HCT116 (cell line): ENCODE measurements around the gene THOC2. TPM values are rescaled to one million over a fixed set of nuclear protein-coding genes. Genes with fewer than 3 reads are reported as not detected.

ENCODE experiments used
- ATAC-seq: fragments of 200-7000 bp; cut with Tn5 transposase; 2 replicates; pipeline ENCODE4 v1.9.1; 2020; ENCODE audit warnings: mild to moderate bottlenecking, moderate library complexity
- BruUV-seq: library from RNA; stranded (reverse); fragments of 400-500 nt; replicated peaks from 2 replicates; lab custom pipeline; 2021; lab: Mats Ljungman, UMichigan
- CTCF ChIA-PET: fragments of 300-600 bp; sonication (Branson Sonifier 250); formaldehyde crosslinking; loops from one replicate; lab custom pipeline; 2021; ENCODE audit warnings: antibody characterized with exemption; lab: Charles Lee
- POLR2A ChIA-PET: fragments of 300-600, 350-600 bp; sonication (Branson Sonifier 250); formaldehyde crosslinking; loops from one replicate; lab custom pipeline; 2021; ENCODE audit warnings: antibody characterized with exemption; lab: Charles Lee
- RAD21 ChIA-PET, 2 experiments: fragments of 300-600 bp; sonication (Branson Sonifier 250); formaldehyde crosslinking; loops; one replicate each; lab custom pipeline; 2023; ENCODE audit warnings: low total read pairs in 2 of 2; ENCODE audit not compliant: uncharacterized antibody in 2 of 2, unreplicated experiment in 2 of 2, low non-redundant PET in 1 of 2; lab: Charles Lee
- DNase-seq: peaks from one replicate; pipeline ENCODE4 v3.0.0-alpha.2; 2010; ENCODE audit warnings: low read depth, low spot score
- H2AFZ ChIP-seq: fragments of 200-600 bp; shearing (Covaris generic), sonication (generic); 2 replicates; pipeline ENCODE4 v1.6.1; 2017; ENCODE audit warnings: low read depth, mixed run types, mixed read lengths, antibody characterized with exemption, low read length; ENCODE audit not compliant: poor library complexity, severe bottlenecking
- H3K27ac ChIP-seq: 2 replicates; pipeline ENCODE4 v1.5.1; 2012; ENCODE audit warnings: low read depth, low read length
- H3K27me3 ChIP-seq: fragments of 200-600 bp; sonication (generic); 2 replicates; pipeline ENCODE4 v1.6.1; 2016; ENCODE audit warnings: mixed run types, low read length, mixed read lengths; ENCODE audit not compliant: insufficient read depth
- H3K36me3 ChIP-seq, 2 experiments: fragments of 200-500 bp in 1 of 2; fragments of 200-600 bp in 1 of 2; sonication (Bioruptor generic) in 1 of 2; sonication (generic) in 1 of 2; 2 replicates each; pipeline versions ENCODE4 v1.5.1 to v1.6.1; 2014 to 2016; ENCODE audit warnings: low read length in 2 of 2, inconsistent platforms in 1 of 2, mixed read lengths in 1 of 2, mixed run types in 1 of 2; ENCODE audit not compliant: insufficient read depth in 2 of 2, control insufficient read depth in 1 of 2
- H3K4me1 ChIP-seq, 2 experiments: fragments of 200-600 bp in 1 of 2; sonication (generic) in 1 of 2; 2 replicates each; pipeline versions ENCODE4 v1.5.1 to v1.6.1; 2012 to 2017; ENCODE audit warnings: low read length in 2 of 2, inconsistent platforms in 1 of 2, mild to moderate bottlenecking in 1 of 2, mixed read lengths in 1 of 2, mixed run types in 1 of 2, moderate library complexity in 1 of 2; ENCODE audit not compliant: insufficient read depth in 2 of 2, control insufficient read depth in 1 of 2
- H3K4me2 ChIP-seq: fragments of 200-600 bp; sonication (generic); 2 replicates; pipeline ENCODE4 v1.6.1; 2017; ENCODE audit warnings: mixed run types, low read length, mixed read lengths
- H3K4me3 ChIP-seq, 2 experiments: fragments of 200-600 bp in 1 of 2; sonication (generic) in 1 of 2; replicated peaks in 1 of 2; 2 replicates each; pipeline ENCODE4 v1.5.1; 2011 to 2016; ENCODE audit warnings: low read length in 2 of 2, control low read depth in 1 of 2, low read depth in 1 of 2, mild to moderate bottlenecking in 1 of 2, mixed read lengths in 1 of 2, mixed run types in 1 of 2
- H3K79me2 ChIP-seq: fragments of 200-600 bp; sonication (generic); 2 replicates; pipeline ENCODE4 v1.6.1; 2017; ENCODE audit warnings: mild to moderate bottlenecking, mixed run types, low read length, moderate library complexity, mixed read lengths; ENCODE audit not compliant: insufficient read depth
- H3K9ac ChIP-seq: fragments of 200-600 bp; sonication (generic); 2 replicates; pipeline ENCODE4 v1.6.1; 2016; ENCODE audit warnings: low read length, mixed read lengths
- H3K9me2 ChIP-seq: fragments of 200-600 bp; sonication (generic), shearing (Covaris generic); 2 replicates; pipeline ENCODE4 v1.6.1; 2017; ENCODE audit warnings: mixed run types, mild to moderate bottlenecking, moderate library complexity; ENCODE audit not compliant: insufficient read depth
- H3K9me3 ChIP-seq, 2 experiments: fragments of 200-500 bp in 1 of 2; fragments of 200-600 bp in 1 of 2; sonication (Bioruptor generic) in 1 of 2; sonication (generic) in 1 of 2; 2 replicates each; pipeline ENCODE4 v1.6.1; 2014 to 2017; ENCODE audit warnings: low read length in 2 of 2, mixed read lengths in 2 of 2, inconsistent platforms in 1 of 2, low read depth in 1 of 2, mild to moderate bottlenecking in 1 of 2, mixed run types in 1 of 2, moderate library complexity in 1 of 2; ENCODE audit not compliant: control insufficient read depth in 1 of 2, insufficient read depth in 1 of 2
- H4K20me1 ChIP-seq: fragments of 200-600 bp; sonication (generic), shearing (Covaris generic); 2 replicates; pipeline ENCODE4 v1.6.1; 2017; ENCODE audit warnings: mixed run types, mild to moderate bottlenecking, moderate library complexity; ENCODE audit not compliant: insufficient read depth
- CBX3 ChIP-seq: IDR thresholded peaks from 2 replicates; pipeline ENCODE4 v1.6.1; 2012; ENCODE audit warnings: low read depth
- CEBPB ChIP-seq: IDR thresholded peaks from 2 replicates; pipeline ENCODE4 v1.6.1; 2012; ENCODE audit warnings: low read depth
- EGR1 ChIP-seq: IDR thresholded peaks from 2 replicates; pipeline ENCODE4 v1.6.1; 2012; ENCODE audit warnings: low read depth
- ELF1 ChIP-seq: IDR thresholded peaks from 2 replicates; pipeline ENCODE4 v1.6.1; 2012; ENCODE audit warnings: low read depth, borderline replicate concordance
- EZH2 ChIP-seq: fragments of 200-600 bp; sonication (generic); IDR thresholded peaks from 2 replicates; pipeline ENCODE4 v1.6.1; 2017; ENCODE audit warnings: antibody characterized with exemption, mixed run types
- EZH2phosphoT487 ChIP-seq: fragments of 200-600 bp; IDR thresholded peaks from 2 replicates; pipeline ENCODE4 v1.6.1; 2018; ENCODE audit warnings: antibody characterized with exemption, borderline replicate concordance
- JUND ChIP-seq: IDR thresholded peaks from 2 replicates; pipeline ENCODE4 v1.6.1; 2012
- POLR2A ChIP-seq: IDR thresholded peaks from 2 replicates; pipeline ENCODE4 v1.7.0; 2011; ENCODE audit warnings: borderline replicate concordance; ENCODE audit not compliant: insufficient read depth, insufficient read length; ENCODE audit errors: extremely low read depth
- POLR2AphosphoS5 ChIP-seq: IDR thresholded peaks from 2 replicates; pipeline ENCODE4 v1.6.1; 2011; ENCODE audit warnings: mild to moderate bottlenecking, low read depth, low read length, moderate library complexity
- SP1 ChIP-seq: IDR thresholded peaks from 2 replicates; pipeline ENCODE4 v1.6.1; 2012; ENCODE audit warnings: low read depth
- SRF ChIP-seq: IDR thresholded peaks from 2 replicates; pipeline ENCODE4 v1.6.1; 2012; ENCODE audit warnings: low read depth
- ZFX ChIP-seq: fragments of 450-650 bp; IDR thresholded peaks from 2 replicates; pipeline ENCODE4 v1.6.1; 2017
- intact Hi-C: fragments of 100-400 bp; cut with micrococcal nuclease; formaldehyde crosslinking; loops from 2 replicates; pipeline ENCODE4 v1.10.0; 2022
- total RNA-seq: library from RNA; stranded (reverse); gene quantifications from one replicate; pipeline ENCODE4 v1.2.1, GENCODE V29; 2021; ENCODE audit not compliant: unreplicated experiment
- TF ChIP-seq, protein P1 (sequence below): IDR thresholded peaks from 2 replicates; pipeline ENCODE4 v1.6.1; 2011; ENCODE audit warnings: mild to moderate bottlenecking, low read length, moderate library complexity; ENCODE audit not compliant: insufficient replicate concordance; ENCODE audit errors: extremely low read depth
- TF ChIP-seq, protein P2 (sequence below): IDR thresholded peaks from 2 replicates; pipeline ENCODE4 v1.6.1; 2012; ENCODE audit warnings: low read depth
- TF ChIP-seq, protein P3 (sequence below): IDR thresholded peaks from 2 replicates; pipeline ENCODE4 v1.6.1; 2012

The THOC2 gene
- total RNA-seq, 1 experiment from 2014 or later = 85.3 TPM

DNA sequence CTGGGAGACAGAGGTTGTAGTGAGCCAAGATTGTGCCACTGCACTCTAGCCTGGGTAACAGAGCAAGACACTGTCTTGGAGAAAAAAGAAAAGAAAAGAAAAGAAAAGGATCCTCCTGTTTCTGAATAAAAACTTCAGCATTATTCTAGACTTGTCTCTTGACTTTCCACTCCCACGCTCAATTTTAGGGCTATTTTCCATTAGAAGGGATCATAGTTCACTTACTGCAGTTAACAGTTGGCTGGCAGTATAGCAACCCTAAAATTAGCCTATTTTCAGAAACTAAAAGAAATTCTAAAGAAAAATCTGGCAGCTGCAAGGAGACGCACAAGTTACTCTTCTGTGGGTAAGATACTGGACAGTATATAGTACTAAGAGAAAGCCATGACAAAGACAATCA is 28.1 kb downstream of the THOC2 start:
- no peaks in the 10 kb centered on the region; the same call in 1 of the 2 replicates for H4K20me1 ChIP-seq
- POLR2A ChIA-PET = no interaction called here
- H3K9ac ChIP-seq = no peak overlapping the region
- no TSS peak for BruUV-seq
- no peaks in the 10 kb centered on the region for H3K27me3 ChIP-seq
- H3K36me3 ChIP-seq = no peaks in the 10 kb centered on the region
- H2AFZ ChIP-seq = no peak overlapping the region
- intact Hi-C loops = no loop called here
- H3K9me3 ChIP-seq = no peaks in the 10 kb centered on the region
- TF ChIP-seq, protein P1, sequence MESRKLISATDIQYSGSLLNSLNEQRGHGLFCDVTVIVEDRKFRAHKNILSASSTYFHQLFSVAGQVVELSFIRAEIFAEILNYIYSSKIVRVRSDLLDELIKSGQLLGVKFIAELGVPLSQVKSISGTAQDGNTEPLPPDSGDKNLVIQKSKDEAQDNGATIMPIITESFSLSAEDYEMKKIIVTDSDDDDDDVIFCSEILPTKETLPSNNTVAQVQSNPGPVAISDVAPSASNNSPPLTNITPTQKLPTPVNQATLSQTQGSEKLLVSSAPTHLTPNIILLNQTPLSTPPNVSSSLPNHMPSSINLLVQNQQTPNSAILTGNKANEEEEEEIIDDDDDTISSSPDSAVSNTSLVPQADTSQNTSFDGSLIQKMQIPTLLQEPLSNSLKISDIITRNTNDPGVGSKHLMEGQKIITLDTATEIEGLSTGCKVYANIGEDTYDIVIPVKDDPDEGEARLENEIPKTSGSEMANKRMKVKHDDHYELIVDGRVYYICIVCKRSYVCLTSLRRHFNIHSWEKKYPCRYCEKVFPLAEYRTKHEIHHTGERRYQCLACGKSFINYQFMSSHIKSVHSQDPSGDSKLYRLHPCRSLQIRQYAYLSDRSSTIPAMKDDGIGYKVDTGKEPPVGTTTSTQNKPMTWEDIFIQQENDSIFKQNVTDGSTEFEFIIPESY = no peak
- TF ChIP-seq CEBPB = no peak
- TF ChIP-seq POLR2A = no peak
- TF ChIP-seq EZH2 = no peak
- no peak for TF ChIP-seq EGR1
- TF ChIP-seq SP1 = no peak
- no peak for TF ChIP-seq ZFX
- TF ChIP-seq, protein P2, sequence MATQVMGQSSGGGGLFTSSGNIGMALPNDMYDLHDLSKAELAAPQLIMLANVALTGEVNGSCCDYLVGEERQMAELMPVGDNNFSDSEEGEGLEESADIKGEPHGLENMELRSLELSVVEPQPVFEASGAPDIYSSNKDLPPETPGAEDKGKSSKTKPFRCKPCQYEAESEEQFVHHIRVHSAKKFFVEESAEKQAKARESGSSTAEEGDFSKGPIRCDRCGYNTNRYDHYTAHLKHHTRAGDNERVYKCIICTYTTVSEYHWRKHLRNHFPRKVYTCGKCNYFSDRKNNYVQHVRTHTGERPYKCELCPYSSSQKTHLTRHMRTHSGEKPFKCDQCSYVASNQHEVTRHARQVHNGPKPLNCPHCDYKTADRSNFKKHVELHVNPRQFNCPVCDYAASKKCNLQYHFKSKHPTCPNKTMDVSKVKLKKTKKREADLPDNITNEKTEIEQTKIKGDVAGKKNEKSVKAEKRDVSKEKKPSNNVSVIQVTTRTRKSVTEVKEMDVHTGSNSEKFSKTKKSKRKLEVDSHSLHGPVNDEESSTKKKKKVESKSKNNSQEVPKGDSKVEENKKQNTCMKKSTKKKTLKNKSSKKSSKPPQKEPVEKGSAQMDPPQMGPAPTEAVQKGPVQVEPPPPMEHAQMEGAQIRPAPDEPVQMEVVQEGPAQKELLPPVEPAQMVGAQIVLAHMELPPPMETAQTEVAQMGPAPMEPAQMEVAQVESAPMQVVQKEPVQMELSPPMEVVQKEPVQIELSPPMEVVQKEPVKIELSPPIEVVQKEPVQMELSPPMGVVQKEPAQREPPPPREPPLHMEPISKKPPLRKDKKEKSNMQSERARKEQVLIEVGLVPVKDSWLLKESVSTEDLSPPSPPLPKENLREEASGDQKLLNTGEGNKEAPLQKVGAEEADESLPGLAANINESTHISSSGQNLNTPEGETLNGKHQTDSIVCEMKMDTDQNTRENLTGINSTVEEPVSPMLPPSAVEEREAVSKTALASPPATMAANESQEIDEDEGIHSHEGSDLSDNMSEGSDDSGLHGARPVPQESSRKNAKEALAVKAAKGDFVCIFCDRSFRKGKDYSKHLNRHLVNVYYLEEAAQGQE = no peak
- TF ChIP-seq CBX3 = no peak
- TF ChIP-seq, protein P3, sequence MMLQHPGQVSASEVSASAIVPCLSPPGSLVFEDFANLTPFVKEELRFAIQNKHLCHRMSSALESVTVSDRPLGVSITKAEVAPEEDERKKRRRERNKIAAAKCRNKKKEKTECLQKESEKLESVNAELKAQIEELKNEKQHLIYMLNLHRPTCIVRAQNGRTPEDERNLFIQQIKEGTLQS = no peak
- TF ChIP-seq JUND = no peak
- TF ChIP-seq EZH2phosphoT487 = no peak
- TF ChIP-seq POLR2AphosphoS5 = no peak
- TF ChIP-seq ELF1 = no peak
- TF ChIP-seq SRF = no peak
- TF ChIP-seq, all 23 proteins: peak for 0
- ATAC-seq = no peak
- ChIA-PET CTCF (no interaction called here), RAD21 (no interaction called here)
- DNase-seq = no peak
- Histone ChIP-seq H3K27ac (no peak overlapping the region), H3K4me2 (no peak overlapping the region), H3K4me3 (no peak overlapping the region), H3K9me2 (no peaks in the 10 kb centered on the region), H3K79me2 (peaks cover 68% of the 10 kb centered on the region), H3K4me1 (no peaks in the 10 kb centered on the region)
